AG04450 (cell line): Measurements from ENCODE around the gene CIDEC. TPM values are rescaled to one million over a fixed set of nuclear protein-coding genes. Genes with fewer than 3 reads are reported as not detected.
A peak's percentile ranks its signal among the peaks of the same experiment; 100 is the strongest.
"Not testable (repeated sequence)": the region's sequence is repeated elsewhere in the genome, so short reads cannot be mapped to it uniquely, and the experiment has no call there.

Source experiments
- CTCF ChIA-PET: fragments of 300-600, 350-600 bp; formaldehyde crosslinking; extraction: SDS; loops from one replicate; lab custom pipeline; 2022; ENCODE audit warnings: antibody characterized with exemption, inconsistent platforms; lab: Charles Lee
- POLR2A ChIA-PET: fragments of 350-600 bp; formaldehyde crosslinking; extraction: SDS; loops from one replicate; lab custom pipeline; 2021; ENCODE audit warnings: antibody characterized with exemption, inconsistent platforms; lab: Yijun Ruan, JAX
- DNase-seq: peaks from one replicate; pipeline ENCODE4 v3.0.0-alpha.2; 2011; ENCODE audit warnings: low read depth, low spot score
- H3K27ac ChIP-seq: one replicate; pipeline ENCODE4 v1.5.1; 2012; ENCODE audit warnings: low read depth, low read length, control low read depth
- H3K27me3 ChIP-seq: one replicate; pipeline ENCODE4 v1.6.0; 2012; ENCODE audit warnings: low read length; ENCODE audit not compliant: control insufficient read depth, insufficient read depth
- H3K4me3 ChIP-seq: 2 replicates; pipeline ENCODE4 v1.5.1; 2011; ENCODE audit warnings: mild to moderate bottlenecking, low read depth, low read length, control low read depth
- H3K9me3 ChIP-seq: 2 replicates; pipeline ENCODE4 v1.5.1; 2012; ENCODE audit warnings: low read length; ENCODE audit not compliant: control insufficient read depth, insufficient read depth
- polyA plus RNA-seq: library from polyadenylated mRNA; depleted of rRNA; stranded (reverse); fragments of >200 nt; gene quantifications from 2 replicates; pipeline ENCODE4 v1.2.3, GENCODE V29; 2011
- TF ChIP-seq, protein P1 (sequence below): IDR thresholded peaks from 2 replicates; pipeline ENCODE4 v1.5.1; 2011; ENCODE audit warnings: low read depth, low read length, control low read depth, inconsistent platforms

CIDEC gene
- polyA plus RNA-seq, 1 experiment: not detected

DNA sequence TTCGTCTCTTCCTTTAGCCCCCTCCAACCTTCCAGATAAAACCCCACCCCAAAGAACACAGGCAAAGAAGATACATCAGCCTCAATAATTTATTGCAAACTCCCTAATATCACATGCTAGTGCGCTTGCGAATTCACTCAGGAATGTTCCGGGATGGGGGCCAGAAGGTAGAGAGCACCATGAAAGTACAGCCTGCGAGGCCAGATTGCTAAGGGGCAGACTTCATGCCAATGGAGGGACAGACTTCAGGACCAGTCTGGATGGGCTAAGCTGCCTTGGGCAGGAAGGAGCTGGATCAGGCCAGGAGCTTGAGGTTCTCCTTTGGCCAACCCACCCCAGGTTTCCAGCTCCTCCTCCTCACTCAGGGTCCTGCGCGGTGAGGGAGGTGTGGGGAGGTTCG, 13.4 kb downstream of the CIDEC start:
- Histone ChIP-seq H3K9me3 (no peaks in the 10 kb centered on the region; the same call in 1 of the 2 replicates), H3K27me3 (no peaks in the 10 kb centered on the region), H3K27ac (no peak overlapping the region), H3K4me3 (no peak overlapping the region)
- ChIA-PET CTCF (interaction anchor here (1.7 kb wide), 1 partner anchor 39 kb away, joined by 5 read pairs; no protein-coding TSS in a partner anchor), POLR2A (interaction anchor here (0.6 kb wide), 2 partner anchors 52 to 73 kb away, joined by 4 to 5 read pairs; no protein-coding TSS in a partner anchor)
- TF ChIP-seq, protein P1, sequence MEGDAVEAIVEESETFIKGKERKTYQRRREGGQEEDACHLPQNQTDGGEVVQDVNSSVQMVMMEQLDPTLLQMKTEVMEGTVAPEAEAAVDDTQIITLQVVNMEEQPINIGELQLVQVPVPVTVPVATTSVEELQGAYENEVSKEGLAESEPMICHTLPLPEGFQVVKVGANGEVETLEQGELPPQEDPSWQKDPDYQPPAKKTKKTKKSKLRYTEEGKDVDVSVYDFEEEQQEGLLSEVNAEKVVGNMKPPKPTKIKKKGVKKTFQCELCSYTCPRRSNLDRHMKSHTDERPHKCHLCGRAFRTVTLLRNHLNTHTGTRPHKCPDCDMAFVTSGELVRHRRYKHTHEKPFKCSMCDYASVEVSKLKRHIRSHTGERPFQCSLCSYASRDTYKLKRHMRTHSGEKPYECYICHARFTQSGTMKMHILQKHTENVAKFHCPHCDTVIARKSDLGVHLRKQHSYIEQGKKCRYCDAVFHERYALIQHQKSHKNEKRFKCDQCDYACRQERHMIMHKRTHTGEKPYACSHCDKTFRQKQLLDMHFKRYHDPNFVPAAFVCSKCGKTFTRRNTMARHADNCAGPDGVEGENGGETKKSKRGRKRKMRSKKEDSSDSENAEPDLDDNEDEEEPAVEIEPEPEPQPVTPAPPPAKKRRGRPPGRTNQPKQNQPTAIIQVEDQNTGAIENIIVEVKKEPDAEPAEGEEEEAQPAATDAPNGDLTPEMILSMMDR: no peak
- no peak for DNase-seq

DNA sequence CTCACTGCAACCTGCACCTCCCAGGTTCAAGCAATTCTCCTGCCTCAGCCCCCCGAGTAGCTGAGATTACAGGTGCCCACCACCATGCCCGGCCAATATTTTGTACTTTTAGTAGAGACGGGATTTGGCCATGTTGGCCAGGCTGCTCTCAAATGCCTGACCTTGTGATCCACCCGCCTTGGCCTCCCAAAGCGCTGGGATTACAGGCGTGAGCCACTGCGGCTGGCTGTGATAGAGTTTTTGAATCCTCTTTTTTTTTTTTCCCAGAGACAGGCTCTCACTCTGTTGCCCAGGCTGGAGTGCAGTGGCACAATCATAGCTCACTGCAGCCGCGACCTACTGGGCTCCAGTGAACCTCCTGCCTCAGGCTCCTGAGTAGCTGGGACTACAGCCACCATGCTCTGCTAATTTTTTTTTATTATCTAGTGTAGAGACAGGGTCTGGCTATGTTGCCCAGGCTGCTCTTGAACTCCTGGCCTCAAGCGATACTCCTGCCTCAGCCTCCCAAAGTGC, 14.9 kb downstream of the CIDEC start:
- ChIA-PET CTCF (interaction anchor here (1.7 to 1.8 kb wide), 2 partner anchors 38 to 81 kb away, joined by 5 read pairs; no protein-coding TSS in a partner anchor), POLR2A (interaction anchor here (0.6 to 1.6 kb wide), 5 partner anchors 15 to 68 kb away, joined by 3 to 5 read pairs (median 4); partner anchors contain the start of gene CRELD1)
- DNase-seq, H3K9me3 ChIP-seq, H3K4me3 ChIP-seq, H3K27me3 ChIP-seq, H3K27ac ChIP-seq: not testable (repeated sequence)

DNA sequence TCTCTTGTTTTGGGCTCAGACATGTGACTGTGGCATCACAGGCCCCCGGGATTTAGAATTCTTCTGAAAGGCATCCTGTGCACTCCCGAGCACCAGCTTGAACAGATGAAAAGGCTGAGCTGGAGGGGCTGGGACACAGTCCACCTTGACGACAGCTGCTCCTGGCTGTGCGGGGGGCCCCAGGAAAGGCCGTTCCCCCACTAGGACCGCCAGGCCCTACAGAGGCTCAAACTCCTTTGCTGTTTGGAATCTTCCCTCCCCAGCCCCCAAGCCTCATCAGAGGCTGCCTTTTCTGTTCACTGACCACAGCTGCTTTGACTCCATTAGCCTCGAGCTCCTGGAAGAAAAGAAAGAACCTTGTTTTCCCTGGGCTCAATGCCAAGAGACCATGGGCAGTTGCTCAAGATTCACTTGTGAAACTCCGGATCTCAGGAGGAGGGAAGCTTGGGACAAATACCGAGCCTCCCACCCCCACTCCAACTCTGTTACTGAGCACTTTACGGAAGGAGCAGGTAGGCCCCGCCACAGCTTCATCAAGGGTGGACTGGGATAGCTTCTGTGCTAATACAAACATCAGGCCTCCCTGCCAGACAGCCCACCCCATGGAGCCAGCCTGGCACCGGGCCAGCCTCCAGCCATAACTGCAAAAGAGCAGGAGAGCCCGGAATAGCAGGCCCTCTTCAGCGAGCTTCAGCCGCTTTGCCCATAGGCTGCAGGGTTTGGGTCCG, 15.7 kb downstream of the CIDEC start:
- Histone ChIP-seq H3K4me3 (no peak overlapping the region), H3K27ac (peak overlapping the region; percentile 84), H3K9me3 (no peaks in the 10 kb centered on the region; the same call in 1 of the 2 replicates), H3K27me3 (no peaks in the 10 kb centered on the region)
- DNase-seq: peak; percentile 76
- TF ChIP-seq, protein P1: no peak
- POLR2A ChIA-PET: interaction anchor here (0.6 to 1.6 kb wide), 9 partner anchors 11 to 69 kb away, joined by 3 to 5 read pairs (median 3); partner anchors contain the start of genes CIDEC, CRELD1 and JAGN1
- CTCF ChIA-PET: interaction anchor here (0.6 to 1.8 kb wide), 4 partner anchors 15 to 309 kb away, joined by 3 to 6 read pairs (median 4); no protein-coding TSS in a partner anchor

DNA sequence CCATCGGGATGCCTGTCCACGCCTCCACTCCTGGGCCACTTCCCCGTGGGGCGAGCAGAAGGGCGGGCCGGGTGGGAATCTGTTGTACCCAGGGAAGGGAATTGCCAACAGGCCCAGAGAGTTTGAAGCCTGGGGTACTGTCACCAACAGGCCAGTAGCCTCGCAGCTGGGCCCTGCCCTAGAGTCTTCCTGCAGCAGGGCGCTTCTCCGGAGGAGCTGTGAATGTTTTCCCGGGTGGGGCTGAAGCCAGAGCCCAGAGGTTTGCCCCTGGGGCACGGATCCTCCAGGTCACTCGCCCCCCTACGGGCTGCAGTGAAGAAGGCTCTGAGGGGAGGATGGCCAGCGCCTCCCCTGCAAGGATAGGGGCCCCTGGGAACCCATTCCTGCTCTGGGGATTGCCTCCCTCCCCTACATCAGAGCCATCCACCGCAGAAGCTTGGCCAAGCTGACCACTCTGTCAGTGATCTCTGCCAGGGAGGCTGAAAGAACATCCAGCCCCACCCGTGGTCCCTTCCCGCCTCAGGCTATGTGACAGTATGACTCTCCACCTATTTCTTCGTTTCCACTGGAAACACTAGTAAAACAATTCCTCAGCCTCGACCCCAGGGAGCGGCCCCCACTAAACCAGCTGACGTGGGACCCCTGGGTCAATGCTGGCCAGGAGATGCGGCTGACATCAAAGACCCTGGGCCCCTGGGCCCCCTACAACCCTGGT, 16.8 kb downstream of the CIDEC start:
- ChIA-PET POLR2A (interaction anchor here (0.6 kb wide), 1 partner anchor 503 kb away, joined by 5 read pairs; no protein-coding TSS in a partner anchor), CTCF (no interaction called here)

More for the DNA sequence above, 16.8 kb downstream of the CIDEC start:
- Histone ChIP-seq H3K27me3 (no peaks in the 10 kb centered on the region), H3K27ac (no peak overlapping the region), H3K4me3 (no peak overlapping the region), H3K9me3 (no peaks in the 10 kb centered on the region; the same call in 1 of the 2 replicates)
- no peak for DNase-seq
- TF ChIP-seq, protein P1: no peak
